ENCODE measurements around the gene LCN9.
"Not testable (repeated sequence)": the region's sequence is repeated elsewhere in the genome, so short reads cannot be mapped to it uniquely, and the experiment has no call there.

LCN9 gene

DNA sequence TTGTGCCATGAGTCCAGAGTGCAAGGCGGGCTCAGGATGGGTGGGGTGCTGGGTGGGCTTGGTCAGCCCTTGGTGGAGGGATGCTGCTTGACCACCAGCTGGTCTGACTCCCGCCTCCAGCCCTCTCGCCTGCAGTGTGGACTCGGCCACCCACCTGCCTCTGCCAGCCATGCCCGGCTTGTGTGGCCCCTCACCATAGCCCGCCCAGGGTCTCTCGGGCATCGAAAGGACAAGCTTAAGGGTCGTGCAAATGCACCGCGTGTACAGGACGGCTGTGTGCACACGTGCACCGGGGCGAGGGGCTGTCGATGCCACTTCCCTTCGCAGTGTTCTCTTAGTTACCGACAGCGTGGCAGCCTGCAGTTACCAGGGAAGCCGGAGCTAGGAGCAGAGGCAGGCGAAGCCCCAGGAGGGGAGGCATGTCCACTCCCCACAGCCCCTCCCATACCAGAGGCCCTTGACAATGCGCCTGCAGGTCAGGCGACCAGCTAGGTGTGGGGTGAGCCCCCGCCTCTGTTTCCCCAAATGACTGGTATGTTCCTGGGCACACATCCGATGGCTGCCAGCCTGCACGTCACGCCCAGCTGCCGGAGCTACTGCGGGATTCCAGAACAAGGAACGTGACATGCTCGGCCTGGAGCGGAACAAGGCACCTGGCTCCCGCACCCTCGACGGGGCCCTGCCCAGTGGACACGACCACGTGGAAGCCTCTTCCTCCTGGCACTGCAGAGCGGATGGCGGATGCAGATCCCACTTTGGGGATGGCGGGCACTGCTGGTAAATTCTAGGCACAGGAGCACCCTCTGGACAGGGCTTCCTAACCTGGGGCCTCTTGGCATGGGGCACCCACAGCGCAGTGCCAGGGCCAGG lies 7.8 kb downstream of the LCN9 start:
- Histone ChIP-seq H3K4me3 (no peak overlapping the region), H3K27ac (no peak overlapping the region), H3K27me3 (peaks cover 0 to 56% of the 10 kb centered on the region in 2 donors), H3K36me3 (no peaks in the 10 kb centered on the region), H3K4me1 (no peaks in the 10 kb centered on the region), H3K9me3 (no peaks in the 10 kb centered on the region)
- intact Hi-C loops (cut with DNase I; ENCODE audit: low total_unique reads) = no loop called here
- DNase-seq = no peak
- TF ChIP-seq, protein P1, sequence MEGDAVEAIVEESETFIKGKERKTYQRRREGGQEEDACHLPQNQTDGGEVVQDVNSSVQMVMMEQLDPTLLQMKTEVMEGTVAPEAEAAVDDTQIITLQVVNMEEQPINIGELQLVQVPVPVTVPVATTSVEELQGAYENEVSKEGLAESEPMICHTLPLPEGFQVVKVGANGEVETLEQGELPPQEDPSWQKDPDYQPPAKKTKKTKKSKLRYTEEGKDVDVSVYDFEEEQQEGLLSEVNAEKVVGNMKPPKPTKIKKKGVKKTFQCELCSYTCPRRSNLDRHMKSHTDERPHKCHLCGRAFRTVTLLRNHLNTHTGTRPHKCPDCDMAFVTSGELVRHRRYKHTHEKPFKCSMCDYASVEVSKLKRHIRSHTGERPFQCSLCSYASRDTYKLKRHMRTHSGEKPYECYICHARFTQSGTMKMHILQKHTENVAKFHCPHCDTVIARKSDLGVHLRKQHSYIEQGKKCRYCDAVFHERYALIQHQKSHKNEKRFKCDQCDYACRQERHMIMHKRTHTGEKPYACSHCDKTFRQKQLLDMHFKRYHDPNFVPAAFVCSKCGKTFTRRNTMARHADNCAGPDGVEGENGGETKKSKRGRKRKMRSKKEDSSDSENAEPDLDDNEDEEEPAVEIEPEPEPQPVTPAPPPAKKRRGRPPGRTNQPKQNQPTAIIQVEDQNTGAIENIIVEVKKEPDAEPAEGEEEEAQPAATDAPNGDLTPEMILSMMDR (IDR thresholded peaks at IDR 0.05) = no peak

DNA sequence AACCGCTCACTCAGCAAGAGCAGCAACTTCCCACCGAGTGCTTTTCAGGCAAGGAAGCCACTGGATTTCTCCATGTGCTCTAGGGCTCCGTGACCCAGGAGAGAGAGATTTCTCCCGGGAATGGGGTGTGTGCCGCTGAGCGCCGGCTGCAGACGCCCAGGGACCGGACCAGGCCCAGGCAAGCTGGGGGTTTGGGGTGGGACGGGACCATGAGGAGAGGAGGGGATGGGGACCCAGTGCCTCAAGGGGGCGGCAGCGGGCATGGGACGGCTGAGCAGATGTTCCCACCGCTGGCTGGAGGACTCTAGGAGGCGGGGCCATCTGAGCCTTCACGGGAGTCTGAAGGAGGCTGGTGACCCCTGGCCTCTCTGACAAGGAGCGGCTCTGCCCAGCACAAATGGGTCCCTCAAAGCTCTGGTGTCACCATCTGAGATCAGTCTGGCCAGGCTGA lies 8.5 kb downstream of the LCN9 start:
- H3K9me3 ChIP-seq = no peaks in the 10 kb centered on the region
- intact Hi-C loops (cut with DNase I; ENCODE audit: low total_unique reads) = no loop called here
- no peaks in the 10 kb centered on the region for H3K4me1 ChIP-seq

DNA sequence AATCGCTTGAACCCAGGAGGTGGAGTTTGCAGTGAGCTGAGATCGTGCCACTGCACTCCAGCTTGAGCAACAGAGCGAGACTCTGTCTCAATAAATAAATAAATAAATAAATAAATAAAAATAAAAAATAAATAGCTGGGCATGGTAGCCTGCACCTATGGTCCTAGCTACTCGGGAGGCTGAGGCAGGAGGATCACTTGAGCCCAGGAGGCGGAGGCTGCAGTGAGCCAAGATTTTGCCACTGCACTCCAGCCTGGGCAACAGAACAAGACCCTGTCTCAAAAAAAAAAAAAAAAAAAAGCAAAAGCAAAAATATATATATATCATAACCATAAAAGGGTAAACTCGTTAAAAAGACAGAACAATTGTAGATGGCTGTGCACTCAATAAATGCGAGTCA lies 9.7 kb downstream of the LCN9 start:
- H3K27ac ChIP-seq; H3K4me1 ChIP-seq; DNase-seq; intact Hi-C loops (cut with DNase I; ENCODE audit: low total_unique reads); H3K4me3 ChIP-seq; H3K36me3 ChIP-seq; H3K9me3 ChIP-seq: not testable (repeated sequence)
- peaks cover 0 to 40% of the 10 kb centered on the region in 2 donors for H3K27me3 ChIP-seq

More for the DNA sequence above, 8.5 kb downstream of the LCN9 start:
- DNase-seq = no peak
- TF ChIP-seq, protein P1 (IDR thresholded peaks at IDR 0.05) = no peak
- peaks cover 0 to 52% of the 10 kb centered on the region in 2 donors for H3K27me3 ChIP-seq
- no peaks in the 10 kb centered on the region for H3K36me3 ChIP-seq
- H3K27ac ChIP-seq = no peak overlapping the region
- no peak overlapping the region for H3K4me3 ChIP-seq

DNA sequence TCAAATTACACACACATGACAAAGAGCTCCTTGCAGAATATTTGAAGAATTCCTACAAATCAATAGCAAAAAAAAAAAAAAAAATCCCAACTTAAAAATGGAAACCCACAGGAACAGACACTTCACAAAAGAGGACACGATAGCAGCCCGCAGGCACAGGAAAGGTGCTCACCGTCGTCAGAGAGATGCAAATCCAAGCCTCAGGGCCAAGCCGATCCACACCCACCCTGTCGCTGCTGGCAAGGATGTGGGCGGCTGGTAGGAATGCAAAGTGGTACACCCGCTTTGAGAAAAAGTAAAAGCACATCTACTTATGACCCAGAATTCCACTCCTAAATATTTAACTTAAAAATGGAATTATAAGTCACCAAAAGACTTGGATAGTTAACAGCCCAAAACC lies 10.8 kb downstream of the LCN9 start:
- TF ChIP-seq, protein P1 (IDR thresholded peaks at IDR 0.05) = no peak
- peaks cover 0 to 33% of the 10 kb centered on the region in 2 donors for H3K27me3 ChIP-seq
- H3K4me1 ChIP-seq = no peaks in the 10 kb centered on the region
- intact Hi-C loops (cut with DNase I; ENCODE audit: low total_unique reads) = no loop called here
- DNase-seq = no peak
- no peak overlapping the region for H3K27ac ChIP-seq
- no peak overlapping the region for H3K4me3 ChIP-seq
- H3K36me3 ChIP-seq = no peaks in the 10 kb centered on the region
- no peaks in the 10 kb centered on the region for H3K9me3 ChIP-seq

DNA sequence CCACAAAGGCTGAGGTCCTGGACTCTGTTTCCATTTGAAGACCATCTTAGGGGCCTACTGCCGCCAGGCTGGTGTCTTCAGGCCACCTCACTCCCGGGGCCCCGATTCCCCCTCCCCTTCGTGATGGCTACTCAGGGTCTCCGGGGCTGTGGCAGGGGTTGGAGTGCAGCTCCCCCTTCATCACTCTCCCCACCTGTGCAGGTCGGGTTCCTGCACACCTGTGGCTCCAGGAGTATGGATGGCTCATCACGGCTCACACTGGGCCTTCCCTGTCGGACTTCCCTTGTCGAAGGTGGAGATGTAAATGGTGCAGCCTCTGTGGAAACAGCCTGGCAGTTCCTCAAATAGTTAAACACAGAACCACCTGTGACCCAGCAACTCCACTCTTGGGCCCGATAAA lies 11.9 kb downstream of the LCN9 start:
- H3K9me3 ChIP-seq = no peaks in the 10 kb centered on the region
- no peak for DNase-seq
- no peak overlapping the region for H3K27ac ChIP-seq
- H3K27me3 ChIP-seq = peaks cover 0 to 28% of the 10 kb centered on the region in 2 donors
- TF ChIP-seq, protein P1 (IDR thresholded peaks at IDR 0.05) = no peak
- H3K4me1 ChIP-seq = no peaks in the 10 kb centered on the region
- intact Hi-C loops (cut with DNase I; ENCODE audit: low total_unique reads) = no loop called here
- no peak overlapping the region for H3K4me3 ChIP-seq
- H3K36me3 ChIP-seq = no peaks in the 10 kb centered on the region

DNA sequence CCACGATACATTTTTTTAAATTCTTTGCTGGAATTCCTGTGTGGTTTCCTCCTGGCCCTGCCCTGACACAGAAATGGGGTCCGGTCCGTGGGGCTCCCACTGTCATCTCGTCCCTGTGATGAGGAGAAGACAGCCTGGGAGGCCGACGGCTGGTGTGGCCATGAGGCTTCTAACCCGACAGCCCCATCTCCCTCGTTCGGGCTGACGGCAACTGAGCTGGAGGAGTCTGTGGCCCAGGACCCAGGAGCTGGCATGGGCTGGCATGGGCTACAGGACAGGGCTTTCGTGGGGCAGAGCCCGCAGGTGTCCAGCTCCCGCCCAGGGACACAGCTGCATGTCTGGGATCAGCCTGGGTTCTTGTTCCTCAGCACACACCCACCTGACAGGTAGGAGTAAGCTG lies 13.8 kb downstream of the LCN9 start:
- Histone ChIP-seq H3K4me1 (no peaks in the 10 kb centered on the region), H3K4me3 (no peak overlapping the region), H3K27me3 (peaks cover 0 to 26% of the 10 kb centered on the region in 2 donors), H3K9me3 (no peaks in the 10 kb centered on the region), H3K27ac (no peak overlapping the region), H3K36me3 (no peaks in the 10 kb centered on the region)
- TF ChIP-seq, protein P1 (IDR thresholded peaks at IDR 0.05) = no peak
- DNase-seq = no peak
- intact Hi-C loops (cut with DNase I; ENCODE audit: low total_unique reads) = no loop called here

Measured in tibial artery (tissue), 4 donors.